HFFc6 (cell line): ENCODE results near the gene ABLIM1. TPM values are rescaled to one million over a fixed set of nuclear protein-coding genes. Genes with fewer than 3 reads are reported as not detected.

Source experiments
- DNase-seq: peaks from one replicate; pipeline ENCODE4 v3.0.0-alpha.2; 2018
- H3K27ac Mint-ChIP-seq: 2 replicates; pipeline ENCODE4 v1.8.0; 2020; ENCODE audit warnings: mild to moderate bottlenecking, mixed read lengths
- H3K27me3 Mint-ChIP-seq: 2 replicates; pipeline ENCODE4 v1.8.0; 2021; ENCODE audit warnings: mild to moderate bottlenecking, moderate library complexity, mixed read lengths; ENCODE audit not compliant: insufficient read depth
- H3K36me3 Mint-ChIP-seq: 2 replicates; pipeline ENCODE4 v1.8.0; 2021; ENCODE audit warnings: low read depth, mixed read lengths
- H3K4me1 Mint-ChIP-seq: 2 replicates; pipeline ENCODE4 v1.8.0; 2020; ENCODE audit warnings: low read depth, mixed read lengths
- H3K4me3 Mint-ChIP-seq: 2 replicates; pipeline ENCODE4 v1.8.0; 2020; ENCODE audit warnings: mild to moderate bottlenecking, moderate library complexity, mixed read lengths
- H3K9me3 Mint-ChIP-seq: 2 replicates; pipeline ENCODE4 v1.8.0; 2020; ENCODE audit warnings: mild to moderate bottlenecking, mixed read lengths
- total RNA-seq, 6 experiments: library from RNA; stranded (reverse); fragmentation: NEBNext Ultra II Directional; extraction: Animal tissue kit (Norgen Biotek cat#: 25700); gene quantifications; 2 replicates in 1 of 6; 3 replicates in 5 of 6; pipeline ENCODE4 v1.2.3, GENCODE V29; 2021
- TF ChIP-seq, protein P1 (sequence below): fragments of 200-600 bp; sonication (generic); IDR thresholded peaks from 2 replicates; pipeline ENCODE4 v1.5.0; 2021; ENCODE audit warnings: antibody characterized with exemption, mild to moderate bottlenecking

Gene ABLIM1
- total RNA-seq, 6 experiments from 2014 or later = 8.0 to 14.6 (median 8.7) TPM

DNA sequence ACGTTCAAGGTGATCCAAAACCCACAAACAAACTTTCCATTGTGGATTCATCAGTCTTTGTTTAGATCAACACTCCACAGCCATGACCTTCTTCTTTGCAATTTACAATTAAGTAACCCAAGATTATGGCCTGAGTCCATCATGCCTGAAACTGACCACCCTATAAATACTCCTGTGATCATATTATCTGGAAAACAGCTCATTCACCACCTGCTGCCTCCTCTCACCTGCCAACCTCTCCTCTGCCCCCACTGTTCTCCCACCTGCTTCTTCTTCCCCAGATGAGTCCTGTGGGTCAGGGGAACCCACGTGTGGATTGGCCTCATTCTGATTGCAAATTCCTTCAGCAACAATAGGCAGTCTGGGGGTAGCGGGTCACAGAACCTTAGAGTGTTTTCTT lies 81.4 kb downstream of the ABLIM1 start:
- Mint-ChIP-seq H3K27ac (no peak overlapping the region), H3K36me3 (no peaks in the 10 kb centered on the region), H3K4me3 (no peak overlapping the region), H3K27me3 (peaks cover 1% of the 10 kb centered on the region; the same call in 1 of the 2 replicates), H3K4me1 (peaks cover 22% of the 10 kb centered on the region), H3K9me3 (no peaks in the 10 kb centered on the region)
- DNase-seq = no peak
- TF ChIP-seq, protein P1, sequence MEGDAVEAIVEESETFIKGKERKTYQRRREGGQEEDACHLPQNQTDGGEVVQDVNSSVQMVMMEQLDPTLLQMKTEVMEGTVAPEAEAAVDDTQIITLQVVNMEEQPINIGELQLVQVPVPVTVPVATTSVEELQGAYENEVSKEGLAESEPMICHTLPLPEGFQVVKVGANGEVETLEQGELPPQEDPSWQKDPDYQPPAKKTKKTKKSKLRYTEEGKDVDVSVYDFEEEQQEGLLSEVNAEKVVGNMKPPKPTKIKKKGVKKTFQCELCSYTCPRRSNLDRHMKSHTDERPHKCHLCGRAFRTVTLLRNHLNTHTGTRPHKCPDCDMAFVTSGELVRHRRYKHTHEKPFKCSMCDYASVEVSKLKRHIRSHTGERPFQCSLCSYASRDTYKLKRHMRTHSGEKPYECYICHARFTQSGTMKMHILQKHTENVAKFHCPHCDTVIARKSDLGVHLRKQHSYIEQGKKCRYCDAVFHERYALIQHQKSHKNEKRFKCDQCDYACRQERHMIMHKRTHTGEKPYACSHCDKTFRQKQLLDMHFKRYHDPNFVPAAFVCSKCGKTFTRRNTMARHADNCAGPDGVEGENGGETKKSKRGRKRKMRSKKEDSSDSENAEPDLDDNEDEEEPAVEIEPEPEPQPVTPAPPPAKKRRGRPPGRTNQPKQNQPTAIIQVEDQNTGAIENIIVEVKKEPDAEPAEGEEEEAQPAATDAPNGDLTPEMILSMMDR = no peak

DNA sequence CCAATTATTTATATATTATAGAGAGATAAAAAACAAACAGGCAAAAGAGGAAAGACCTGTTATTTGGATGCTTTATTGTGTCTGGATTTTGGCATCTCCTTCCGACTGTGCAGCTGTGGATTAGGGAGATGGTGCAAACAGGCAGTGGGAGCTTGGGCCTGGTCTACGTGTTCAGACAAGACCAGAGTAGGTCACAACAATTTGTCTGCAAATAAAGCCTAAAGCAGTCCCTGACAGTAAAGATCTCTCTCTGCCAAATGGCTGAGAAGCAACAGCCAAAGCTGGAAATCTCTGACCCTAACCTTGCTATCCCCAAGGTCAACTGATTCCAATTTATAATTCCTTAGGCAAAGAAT lies 82.0 kb downstream of the ABLIM1 start:
- H3K4me1 Mint-ChIP-seq = peaks cover 28% of the 10 kb centered on the region
- TF ChIP-seq, protein P1 = no peak
- no peaks in the 10 kb centered on the region for H3K36me3 Mint-ChIP-seq
- no peak overlapping the region for H3K27ac Mint-ChIP-seq
- no peak for DNase-seq
- no peak overlapping the region for H3K4me3 Mint-ChIP-seq
- H3K9me3 Mint-ChIP-seq = no peaks in the 10 kb centered on the region
- peaks cover 1% of the 10 kb centered on the region; the same call in 1 of the 2 replicates for H3K27me3 Mint-ChIP-seq

DNA sequence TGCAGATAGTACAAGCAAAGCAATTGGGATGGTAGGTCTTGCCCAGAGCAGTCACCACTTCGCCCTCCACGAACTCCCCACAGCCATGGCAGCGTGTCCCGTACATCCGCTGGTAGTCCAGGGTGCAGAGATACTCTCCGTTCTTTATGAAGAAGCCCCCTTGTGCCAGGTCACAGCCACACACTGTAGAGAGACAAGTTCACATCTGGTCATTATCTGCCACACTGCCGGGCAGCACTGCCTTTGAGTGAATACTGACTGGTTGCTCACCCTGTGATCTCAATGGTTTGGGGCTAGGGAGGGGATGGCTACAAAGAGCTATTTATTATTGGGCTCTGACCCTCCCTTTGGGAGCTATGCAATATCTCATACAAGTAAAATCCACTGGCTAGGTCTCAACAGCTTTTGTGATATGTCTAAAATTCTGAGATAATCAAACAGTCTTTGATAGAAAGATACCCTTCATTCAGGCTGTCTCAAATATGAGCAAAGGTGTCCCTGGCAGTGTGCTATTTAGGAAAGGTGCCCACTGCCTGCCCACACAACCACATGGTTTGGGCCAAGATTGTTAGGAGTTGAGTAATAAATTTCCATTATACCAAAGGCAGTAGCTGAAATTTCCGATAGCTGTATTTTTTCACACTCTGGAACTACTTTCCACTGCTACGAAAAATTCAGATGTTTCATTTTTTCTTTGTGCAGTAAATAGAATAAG lies 82.5 kb downstream of the ABLIM1 start:
- Mint-ChIP-seq H3K4me1 (peaks cover 29% of the 10 kb centered on the region), H3K9me3 (no peaks in the 10 kb centered on the region), H3K4me3 (no peak overlapping the region), H3K27me3 (peaks cover 1% of the 10 kb centered on the region), H3K27ac (no peak overlapping the region), H3K36me3 (no peaks in the 10 kb centered on the region)
- TF ChIP-seq, protein P1 = no peak
- DNase-seq = no peak

DNA sequence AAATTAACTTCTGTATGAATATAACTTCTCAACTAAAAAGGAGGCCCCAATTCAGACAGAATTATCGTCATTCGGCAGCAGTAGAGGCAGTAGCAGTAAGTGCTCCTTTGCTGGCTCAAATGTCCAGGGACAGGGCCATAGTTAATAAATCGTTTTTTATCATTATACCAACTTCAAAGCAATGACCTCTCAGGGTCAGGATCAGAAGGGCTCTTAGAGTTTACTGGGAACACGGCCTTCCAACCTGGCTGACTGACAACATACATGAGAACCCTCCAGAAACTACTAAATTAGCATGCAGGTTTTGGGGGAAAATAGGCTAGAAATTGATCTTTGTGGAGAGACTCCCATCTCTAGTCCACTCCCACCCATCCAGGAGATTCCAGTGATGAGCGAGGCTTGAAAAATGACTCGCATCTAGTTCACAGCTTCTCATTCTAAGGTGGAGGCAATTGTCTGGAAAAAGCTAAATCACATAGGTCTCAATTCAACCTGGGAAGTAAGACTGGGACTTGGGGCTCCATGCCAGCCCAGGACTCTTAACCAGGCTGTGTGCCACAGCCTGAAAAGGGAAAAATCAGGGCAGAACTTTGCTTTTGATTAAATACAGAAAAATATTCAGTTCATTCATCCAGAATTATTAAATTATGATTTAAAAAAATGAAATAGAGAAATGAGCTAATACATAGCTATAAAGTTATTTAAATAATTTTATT lies 84.6 kb downstream of the ABLIM1 start:
- Mint-ChIP-seq H3K27me3 (peaks cover 1% of the 10 kb centered on the region), H3K9me3 (no peaks in the 10 kb centered on the region), H3K36me3 (no peaks in the 10 kb centered on the region), H3K27ac (no peak overlapping the region), H3K4me1 (peaks cover 29% of the 10 kb centered on the region), H3K4me3 (no peak overlapping the region)
- DNase-seq = no peak
- TF ChIP-seq, protein P1 = no peak

DNA sequence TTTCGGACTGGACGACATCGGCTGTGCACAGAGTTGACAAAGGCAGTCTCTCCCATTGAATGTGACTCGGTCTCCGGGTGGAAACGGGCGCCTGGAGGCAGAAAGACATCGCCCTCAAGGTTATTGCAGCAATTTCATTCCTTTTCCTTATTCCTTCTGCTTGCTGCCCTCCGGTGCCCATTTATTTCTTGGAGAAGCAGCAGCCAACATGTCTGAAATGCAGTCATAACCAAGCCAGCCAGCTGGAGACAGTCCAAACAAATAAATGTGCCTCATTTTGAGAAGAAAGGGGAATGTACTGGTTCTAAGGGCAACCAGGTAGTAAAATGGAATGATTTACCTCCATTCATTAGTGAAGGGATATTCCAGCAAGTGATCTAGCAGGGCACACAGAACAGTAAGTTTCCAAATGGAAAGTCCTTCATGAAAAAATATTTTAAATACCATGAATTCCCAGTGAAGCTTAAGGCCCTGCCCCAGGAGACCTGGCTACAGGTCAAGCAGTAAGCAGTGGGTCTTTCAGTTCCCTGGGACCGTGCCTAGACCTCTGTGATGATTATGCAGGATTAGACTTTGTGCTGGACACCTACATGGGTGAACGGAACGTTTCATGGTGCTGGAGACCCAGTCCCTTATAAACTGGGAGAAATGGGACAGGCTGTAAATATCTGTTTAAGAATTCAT lies 86.6 kb downstream of the ABLIM1 start:
- no peak overlapping the region for H3K27ac Mint-ChIP-seq
- DNase-seq = no peak
- TF ChIP-seq, protein P1 = no peak
- H3K4me3 Mint-ChIP-seq = no peak overlapping the region
- no peaks in the 10 kb centered on the region for H3K36me3 Mint-ChIP-seq
- H3K27me3 Mint-ChIP-seq = no peaks in the 10 kb centered on the region; the same call in none of the 2 replicates
- H3K9me3 Mint-ChIP-seq = no peaks in the 10 kb centered on the region
- H3K4me1 Mint-ChIP-seq = peaks cover 11% of the 10 kb centered on the region; the same call in 1 of the 2 replicates
